Gastroesophageal sphincter (tissue), 3 donors: ENCODE results near the gene FBLIM1.

Experiments
- EP300 ChIP-seq: sonication (generic); formaldehyde crosslinking; IDR thresholded peaks from one replicate; pipeline ENCODE4 v1.6.1; 2017; ENCODE audit warnings: antibody characterized with exemption, mild to moderate bottlenecking
- POLR2A ChIP-seq, 2 donors: fragments of 450-650 bp; IDR thresholded peaks; one replicate each; pipeline ENCODE4 v1.6.1; 2017; ENCODE audit warnings: antibody characterized with exemption in 2 of 2, mild to moderate bottlenecking in 2 of 2, moderate library complexity in 1 of 2
- POLR2AphosphoS5 ChIP-seq: sonication (generic); formaldehyde crosslinking; IDR thresholded peaks from one replicate; pipeline ENCODE4 v1.6.1; 2017; ENCODE audit warnings: antibody characterized with exemption
- TF ChIP-seq, protein P1 (sequence below), 4 experiments: fragments of 200-600 bp in 2 of 4; fragments of 450-650 bp in 2 of 4; sonication (generic) in 1 of 4; IDR thresholded peaks; one replicate each; pipeline ENCODE4 v1.5.1; 2017 to 2019; ENCODE audit warnings: antibody characterized with exemption in 4 of 4, mild to moderate bottlenecking in 2 of 4, moderate library complexity in 2 of 4

- TF ChIP-seq POLR2A (IDR thresholded peaks at IDR 0.05), result no peak
- TF ChIP-seq, protein P1, sequence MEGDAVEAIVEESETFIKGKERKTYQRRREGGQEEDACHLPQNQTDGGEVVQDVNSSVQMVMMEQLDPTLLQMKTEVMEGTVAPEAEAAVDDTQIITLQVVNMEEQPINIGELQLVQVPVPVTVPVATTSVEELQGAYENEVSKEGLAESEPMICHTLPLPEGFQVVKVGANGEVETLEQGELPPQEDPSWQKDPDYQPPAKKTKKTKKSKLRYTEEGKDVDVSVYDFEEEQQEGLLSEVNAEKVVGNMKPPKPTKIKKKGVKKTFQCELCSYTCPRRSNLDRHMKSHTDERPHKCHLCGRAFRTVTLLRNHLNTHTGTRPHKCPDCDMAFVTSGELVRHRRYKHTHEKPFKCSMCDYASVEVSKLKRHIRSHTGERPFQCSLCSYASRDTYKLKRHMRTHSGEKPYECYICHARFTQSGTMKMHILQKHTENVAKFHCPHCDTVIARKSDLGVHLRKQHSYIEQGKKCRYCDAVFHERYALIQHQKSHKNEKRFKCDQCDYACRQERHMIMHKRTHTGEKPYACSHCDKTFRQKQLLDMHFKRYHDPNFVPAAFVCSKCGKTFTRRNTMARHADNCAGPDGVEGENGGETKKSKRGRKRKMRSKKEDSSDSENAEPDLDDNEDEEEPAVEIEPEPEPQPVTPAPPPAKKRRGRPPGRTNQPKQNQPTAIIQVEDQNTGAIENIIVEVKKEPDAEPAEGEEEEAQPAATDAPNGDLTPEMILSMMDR (IDR thresholded peaks at IDR 0.05), result no peak
- no peak for TF ChIP-seq POLR2AphosphoS5
- no peak for TF ChIP-seq EP300
These were observed 31.2 kb upstream of the FBLIM1 start for GRCh38 chr1:15727424-15727823.
